D721Med (cell line): Measurements from ENCODE around the gene ZNF532.

ENCODE experiments used
- DNase-seq: peaks from one replicate; pipeline ENCODE4 v3.0.0; 2011; ENCODE audit warnings: low spot score; ENCODE audit not compliant: insufficient read length
- FAIRE-seq: peaks from 2 replicates; lab custom pipeline; 2011; peaks lifted over from hg19 to GRCh38; lab: Jason Lieb, UNC
- CTCF ChIP-seq: IDR thresholded peaks from 2 replicates; pipeline ENCODE4 v1.5.1; 2012; ENCODE audit warnings: mild to moderate bottlenecking, control low read depth; ENCODE audit not compliant: insufficient read depth; ENCODE audit errors: missing control alignments

ZNF532 gene

GRCh38 chr18:58859907-58860306, 4.8 kb upstream of the ZNF532 start:
- no peak for TF ChIP-seq CTCF
- FAIRE-seq (no peak), DNase-seq (no peak)

GRCh38 chr18:58860747-58861231, 3.9 kb upstream of the ZNF532 start:
- no peak for DNase-seq
- FAIRE-seq, result no peak
- TF ChIP-seq CTCF, result no peak

- no peak for DNase-seq
- no peak for TF ChIP-seq CTCF
Observed at GRCh38 chr18:58861353-58861752, 3.3 kb upstream of the ZNF532 start.

GRCh38 chr18:58861861-58862301, 2.8 kb upstream of the ZNF532 start:
- DNase-seq (no peak), FAIRE-seq (peak; percentile 100)
- no peak for TF ChIP-seq CTCF

More at GRCh38 chr18:58861353-58861752, 3.3 kb upstream of the ZNF532 start:
- FAIRE-seq, result no peak

- TF ChIP-seq CTCF, result no peak
- FAIRE-seq (no peak), DNase-seq (no peak)
Observed at GRCh38 chr18:58862356-58862755, 2.3 kb upstream of the ZNF532 start.

GRCh38 chr18:58862851-58863538, 1.7 kb upstream of the ZNF532 start:
- no peak for DNase-seq

More at GRCh38 chr18:58862851-58863538, 1.7 kb upstream of the ZNF532 start:
- FAIRE-seq, result no peak
- no peak for TF ChIP-seq CTCF
